Activated naive CD4-positive, alpha-beta T cell treated with anti-CD3 and anti-CD28 coated beads, Interleukin-2, amount 50 U/mL, for 72 hours (primary cell): ENCODE results near the gene TM4SF18. TPM values are rescaled to one million over a fixed set of nuclear protein-coding genes. Genes with fewer than 3 reads are reported as not detected.
A peak's percentile ranks its signal among the peaks of the same experiment; 100 is the strongest.

ENCODE experiments used
- ATAC-seq, 2 donors: fragments of 150-1000 bp; cut with Tn5 transposase; 2 replicates each; pipeline ENCODE4 v1.10.0; 2021; ENCODE audit warnings: mild to moderate bottlenecking in 2 of 2, moderate library complexity in 2 of 2
- DNase-seq, 2 donors: peaks; one replicate each; pipeline ENCODE4 v3.0.0; 2021 to 2022; ENCODE audit warnings: low spot score in 2 of 2
- H3K27ac Mint-ChIP-seq, 2 donors: one replicate each; pipeline ENCODE4 v1.8.0; 2022; ENCODE audit warnings: mild to moderate bottlenecking in 2 of 2, mixed read lengths in 2 of 2
- H3K36me3 Mint-ChIP-seq, 2 donors: one replicate each; pipeline ENCODE4 v1.8.0; 2022; ENCODE audit warnings: mixed read lengths in 2 of 2
- H3K9me3 Mint-ChIP-seq, 2 donors: one replicate each; pipeline ENCODE4 v1.8.0; 2022; ENCODE audit warnings: mixed read lengths in 2 of 2
- total RNA-seq, 2 donors: library from RNA; stranded (reverse); gene quantifications; one replicate each; pipeline ENCODE4 v1.2.3, GENCODE V29; 2022

Gene TM4SF18
- total RNA-seq, 2 donors from 2014 or later: not detected

DNA sequence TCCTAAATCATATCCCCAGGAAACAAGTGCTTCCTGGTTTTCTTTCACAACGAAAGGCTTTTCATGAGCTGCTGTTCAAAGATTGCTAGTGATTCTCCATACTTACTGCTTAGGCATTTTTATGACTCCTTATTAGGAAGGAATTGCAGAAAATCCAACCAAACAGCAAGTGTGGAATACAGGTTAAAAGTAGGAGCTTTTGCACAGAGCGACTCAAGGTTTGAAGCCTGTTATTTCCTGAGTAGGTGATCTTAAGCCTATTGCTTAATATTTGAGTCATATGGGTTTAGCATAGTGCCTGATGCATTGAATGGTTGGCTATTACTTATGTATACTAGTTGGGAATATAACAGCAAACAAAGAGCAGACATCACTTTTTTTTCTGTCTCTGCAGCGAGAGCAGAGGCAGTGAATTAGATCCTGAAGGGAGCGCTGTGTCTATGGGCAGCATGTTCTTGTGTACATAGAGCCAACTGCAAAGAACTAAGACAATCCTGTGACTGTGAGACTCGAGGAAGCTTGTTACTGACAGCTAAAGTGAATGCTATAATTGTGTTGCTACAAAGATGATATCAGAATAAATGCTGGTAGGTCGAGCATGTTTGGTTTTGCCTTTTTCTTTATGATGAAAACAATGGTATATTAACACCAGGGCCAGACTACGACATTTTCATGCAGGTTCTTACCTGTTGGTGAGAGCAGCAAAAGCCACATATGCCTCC, 37.7 kb upstream of the TM4SF18 start:
- Mint-ChIP-seq H3K9me3 (no peaks in the 10 kb centered on the region), H3K27ac (no peak overlapping the region), H3K36me3 (no peaks in the 10 kb centered on the region)
- DNase-seq: no peak
- no peak for ATAC-seq

DNA sequence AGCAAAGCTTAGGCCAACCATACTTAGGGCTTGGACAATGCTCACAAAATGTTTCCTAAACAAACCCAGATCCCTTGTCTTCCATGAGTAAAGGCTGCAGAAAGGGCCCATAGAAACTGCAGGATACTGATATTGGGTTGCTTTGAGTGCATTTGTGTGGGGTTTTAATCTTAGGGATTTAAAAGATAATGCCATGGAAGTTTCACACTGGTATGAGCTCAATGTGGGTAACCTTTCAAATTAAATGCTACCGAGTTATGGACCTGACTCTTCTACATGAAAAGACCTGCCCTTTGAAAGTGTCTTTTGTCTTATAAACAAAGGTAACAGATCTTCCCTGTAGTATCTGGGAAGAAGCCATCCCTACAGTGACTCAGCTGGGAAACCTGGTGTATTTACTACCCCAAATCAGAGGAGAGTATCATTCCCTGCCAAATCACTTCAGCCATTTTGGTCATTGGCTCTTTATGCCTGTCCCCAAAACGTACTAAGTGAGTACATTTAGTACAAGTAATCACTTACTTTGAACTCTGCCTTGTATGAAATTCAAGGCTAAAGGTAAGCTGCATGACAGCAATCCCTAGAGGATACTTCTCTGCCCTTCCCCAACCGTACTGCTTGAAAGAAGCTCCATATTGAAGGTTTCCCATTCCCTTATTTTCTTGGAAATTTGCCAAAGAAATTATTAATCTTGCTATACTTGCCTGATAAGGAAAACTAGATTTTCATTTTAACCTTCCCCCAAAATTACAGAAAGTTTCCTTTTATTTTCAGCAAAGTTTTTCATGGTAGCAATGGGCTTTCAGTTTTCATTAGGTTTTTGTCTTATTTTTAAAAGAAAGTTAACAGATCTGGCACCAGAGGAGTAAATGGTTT, 36.8 kb upstream of the TM4SF18 start:
- DNase-seq (no peak), ATAC-seq (no peak)
- Mint-ChIP-seq H3K9me3 (no peaks in the 10 kb centered on the region), H3K36me3 (no peaks in the 10 kb centered on the region), H3K27ac (no peak overlapping the region)

DNA sequence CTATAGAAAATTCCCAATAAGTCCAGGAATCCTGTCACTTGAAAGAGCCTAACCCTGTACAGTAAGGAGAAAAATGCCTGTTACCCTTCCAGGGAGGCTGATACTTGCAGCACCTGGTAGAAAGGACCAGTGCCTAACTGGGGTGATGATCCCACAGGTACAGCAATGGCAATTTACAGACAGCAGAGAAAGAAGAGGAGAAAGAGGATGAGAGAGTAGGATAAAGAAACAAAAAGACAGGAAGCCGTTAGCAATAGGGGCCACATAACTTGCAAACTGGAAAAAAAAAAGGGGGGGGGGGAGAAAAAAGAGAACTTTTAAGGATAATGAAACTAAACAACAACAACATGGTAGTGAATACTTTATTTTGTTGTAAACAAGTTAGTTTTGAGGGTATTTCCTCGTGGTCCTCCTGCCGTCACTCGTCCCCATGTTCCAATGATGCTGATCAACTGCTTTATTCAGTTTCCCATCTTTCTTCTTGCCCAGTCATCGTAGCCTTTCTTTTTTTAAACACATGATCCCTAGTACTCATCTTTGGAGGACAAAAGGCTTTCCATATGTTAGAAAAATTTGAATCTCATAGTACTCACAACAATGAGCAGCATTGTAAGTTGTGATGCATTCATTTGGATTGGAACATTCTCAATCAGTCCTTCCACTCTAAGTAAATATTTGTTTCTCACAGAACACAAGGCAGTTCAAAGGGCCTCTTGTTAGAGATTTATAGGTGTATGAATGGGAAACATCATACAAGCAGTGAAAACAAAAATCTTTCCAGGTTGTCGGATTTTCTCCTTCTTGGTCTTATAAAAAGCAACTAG, 35.5 kb upstream of the TM4SF18 start:
- DNase-seq (no peak), ATAC-seq (no peak)
- Mint-ChIP-seq H3K27ac (no peak overlapping the region), H3K36me3 (no peaks in the 10 kb centered on the region), H3K9me3 (no peaks in the 10 kb centered on the region)

DNA sequence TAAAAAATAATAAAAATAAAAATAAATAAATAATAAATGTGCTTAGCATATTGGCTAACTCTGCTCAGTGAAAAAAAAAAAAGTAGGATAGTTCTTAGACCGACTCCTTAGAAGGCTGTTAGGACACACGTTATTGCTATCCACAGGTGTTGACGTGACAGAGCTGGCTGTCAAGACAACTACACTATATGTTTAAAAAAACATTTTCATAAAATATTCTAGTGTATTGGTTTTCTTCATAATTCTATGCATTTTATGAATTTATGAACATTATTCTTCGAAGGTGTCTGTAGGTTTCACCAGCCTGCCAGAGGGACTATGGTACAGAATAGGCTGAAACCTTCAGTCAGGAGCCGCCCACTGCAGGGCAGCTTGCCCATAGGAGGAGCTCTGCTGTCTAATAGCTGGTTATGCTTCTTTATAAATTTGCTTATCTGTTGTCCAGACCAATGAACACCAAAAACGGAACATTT, 34.8 kb upstream of the TM4SF18 start:
- ATAC-seq (no peak), DNase-seq (no peak)
- no peaks in the 10 kb centered on the region for H3K36me3 Mint-ChIP-seq
- no peak overlapping the region for H3K27ac Mint-ChIP-seq
- H3K9me3 Mint-ChIP-seq: no peaks in the 10 kb centered on the region

DNA sequence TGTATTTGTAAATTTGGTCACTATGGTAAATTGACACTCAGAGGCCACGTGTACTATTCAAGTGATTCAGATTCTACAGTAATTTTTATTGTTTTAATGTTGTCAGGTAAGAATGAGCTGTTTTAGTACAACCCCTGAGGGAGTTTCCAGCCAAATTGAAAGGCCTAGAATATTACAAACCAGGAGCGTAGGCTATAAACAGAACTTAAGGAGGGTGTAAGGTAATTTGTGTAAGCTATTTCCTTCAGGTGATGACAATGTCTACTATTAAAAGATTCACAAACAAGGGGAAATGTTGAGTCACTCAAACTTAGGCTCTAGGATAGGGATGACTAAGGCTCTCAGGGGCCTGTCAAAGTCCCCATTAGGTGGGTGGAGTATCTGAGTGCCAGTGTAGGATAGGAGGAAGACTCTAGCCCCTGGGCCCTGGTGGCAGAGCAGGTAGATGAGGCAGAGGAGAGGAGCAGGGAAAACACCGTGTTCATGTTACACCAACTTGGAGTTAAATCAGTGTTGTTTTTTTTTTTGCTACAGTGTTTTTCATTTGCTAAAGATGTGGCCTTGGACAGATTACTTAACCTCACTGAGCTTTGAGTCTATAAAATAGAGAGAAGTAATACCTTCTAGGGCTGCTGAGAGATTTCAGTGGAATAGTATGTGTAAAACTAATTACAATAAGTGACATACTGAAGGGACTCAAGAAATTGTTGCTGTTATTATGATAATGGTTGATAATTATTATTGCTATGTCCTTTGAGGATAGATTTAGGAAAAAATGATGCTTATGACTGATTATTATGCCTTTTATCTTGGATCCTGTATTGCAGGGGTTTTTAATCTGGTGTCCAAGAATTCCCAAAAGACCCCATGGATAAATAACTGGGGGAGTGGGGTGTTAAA, 33.8 kb upstream of the TM4SF18 start:
- DNase-seq (peak in 1 of 2 donors; percentile 20), ATAC-seq (peak; percentile 50 to 95)
- no peaks in the 10 kb centered on the region for H3K9me3 Mint-ChIP-seq
- H3K27ac Mint-ChIP-seq: no peak overlapping the region
- no peaks in the 10 kb centered on the region for H3K36me3 Mint-ChIP-seq

DNA sequence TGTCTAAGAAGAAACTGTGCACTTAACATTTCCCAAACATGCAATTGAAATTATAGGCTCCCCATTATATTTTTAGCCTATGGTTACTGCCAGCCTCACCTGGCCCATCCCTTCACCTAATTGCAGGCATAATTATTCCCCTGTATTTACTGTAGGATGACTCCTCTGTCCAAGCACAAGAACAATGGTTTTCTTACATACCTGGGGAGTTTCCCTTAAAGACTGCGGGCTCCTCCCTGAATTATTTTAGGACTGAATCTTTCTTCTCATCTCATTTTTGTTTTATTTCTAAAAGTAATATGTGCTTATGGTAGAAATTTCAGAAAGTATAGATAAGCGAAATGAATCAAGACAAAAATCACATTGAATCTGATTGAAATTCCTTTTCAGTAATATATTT, 32.6 kb upstream of the TM4SF18 start:
- Mint-ChIP-seq H3K36me3 (no peaks in the 10 kb centered on the region), H3K9me3 (no peaks in the 10 kb centered on the region), H3K27ac (no peak overlapping the region)
- no peak for DNase-seq
- no peak for ATAC-seq

DNA sequence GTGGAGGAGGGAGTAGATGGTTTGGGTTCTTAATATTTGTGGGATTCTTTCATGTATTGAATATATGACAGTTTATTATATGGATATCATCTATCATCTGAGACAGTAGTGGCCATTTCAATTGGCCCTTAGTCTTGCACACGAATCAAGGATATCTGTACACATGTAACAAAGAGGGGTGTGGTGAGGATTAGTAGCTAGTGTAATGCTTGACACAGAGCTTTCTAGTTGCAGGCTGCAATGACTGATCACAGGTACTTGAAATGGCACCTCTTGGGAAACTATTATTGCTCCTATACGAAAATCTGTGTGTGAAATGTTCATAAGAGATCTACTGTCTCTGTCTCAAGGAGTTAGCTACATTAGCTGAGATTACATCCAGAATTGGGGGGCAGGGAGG, 31.2 kb upstream of the TM4SF18 start:
- no peak for ATAC-seq
- no peak for DNase-seq
- Mint-ChIP-seq H3K27ac (no peak overlapping the region), H3K36me3 (no peaks in the 10 kb centered on the region), H3K9me3 (no peaks in the 10 kb centered on the region)

DNA sequence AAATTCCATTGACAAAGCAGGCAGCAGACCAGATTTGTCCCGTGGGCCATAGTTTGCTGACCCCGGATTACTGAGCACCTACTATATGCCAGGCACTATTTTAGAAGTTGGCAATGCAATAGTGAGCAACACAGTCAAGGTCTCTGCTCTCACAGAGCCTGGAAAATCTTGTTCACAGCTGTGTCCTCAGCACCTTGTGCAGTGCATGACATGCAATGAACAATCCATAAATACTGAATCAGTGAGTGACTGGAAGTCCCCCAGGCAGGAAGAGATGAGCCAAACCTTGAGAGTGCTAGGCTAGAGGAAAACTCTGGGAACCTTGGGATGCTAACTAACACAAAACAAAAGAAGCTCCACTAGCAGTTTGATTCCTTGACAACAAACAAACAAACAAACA, 29.6 kb upstream of the TM4SF18 start:
- Mint-ChIP-seq H3K27ac (no peak overlapping the region), H3K36me3 (no peaks in the 10 kb centered on the region), H3K9me3 (no peaks in the 10 kb centered on the region)
- DNase-seq (no peak), ATAC-seq (no peak)

DNA sequence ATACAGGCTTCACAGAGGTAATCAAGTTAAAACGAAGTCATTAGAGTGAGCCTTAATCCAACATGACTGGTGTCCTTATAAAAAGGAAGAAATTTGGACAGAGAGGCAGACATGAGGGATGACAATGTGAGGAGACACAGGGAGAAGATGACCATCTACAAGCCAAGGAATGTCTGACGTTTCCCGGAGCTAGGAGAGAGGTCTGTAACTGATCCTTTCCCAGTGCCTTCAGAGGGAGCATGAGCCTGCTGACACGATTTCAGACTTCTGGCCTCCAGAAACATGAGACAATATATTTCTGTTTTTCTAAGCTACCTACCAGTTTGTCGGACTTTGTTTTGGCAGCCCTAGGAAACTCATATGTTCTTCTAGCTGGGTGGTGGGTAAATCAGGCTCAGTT, 28.9 kb upstream of the TM4SF18 start:
- H3K9me3 Mint-ChIP-seq: no peaks in the 10 kb centered on the region
- no peak for ATAC-seq

DNA sequence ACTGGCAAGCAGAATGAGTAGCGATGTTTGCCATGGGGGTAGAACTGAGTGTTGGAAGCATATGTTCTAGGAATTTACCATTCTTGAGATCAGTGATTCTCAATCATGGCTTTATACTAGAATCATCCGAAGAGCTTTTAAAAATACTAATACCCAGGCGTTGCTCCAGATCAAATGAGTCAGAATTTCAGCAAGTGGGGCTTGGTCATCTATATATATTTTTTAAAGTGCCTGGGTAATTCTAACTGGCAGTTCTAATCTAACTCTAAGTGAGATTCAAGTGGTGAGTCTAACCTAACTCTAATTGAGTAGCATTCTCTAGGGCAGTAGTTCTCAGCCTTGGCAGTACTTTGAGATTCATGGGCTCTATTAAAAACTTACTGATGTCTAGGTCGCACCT, 23.2 kb upstream of the TM4SF18 start:
- no peak overlapping the region for H3K27ac Mint-ChIP-seq
- no peak for ATAC-seq

More for the DNA sequence above, 28.9 kb upstream of the TM4SF18 start:
- no peak for DNase-seq
- Mint-ChIP-seq H3K36me3 (no peaks in the 10 kb centered on the region), H3K27ac (no peak overlapping the region)

DNA sequence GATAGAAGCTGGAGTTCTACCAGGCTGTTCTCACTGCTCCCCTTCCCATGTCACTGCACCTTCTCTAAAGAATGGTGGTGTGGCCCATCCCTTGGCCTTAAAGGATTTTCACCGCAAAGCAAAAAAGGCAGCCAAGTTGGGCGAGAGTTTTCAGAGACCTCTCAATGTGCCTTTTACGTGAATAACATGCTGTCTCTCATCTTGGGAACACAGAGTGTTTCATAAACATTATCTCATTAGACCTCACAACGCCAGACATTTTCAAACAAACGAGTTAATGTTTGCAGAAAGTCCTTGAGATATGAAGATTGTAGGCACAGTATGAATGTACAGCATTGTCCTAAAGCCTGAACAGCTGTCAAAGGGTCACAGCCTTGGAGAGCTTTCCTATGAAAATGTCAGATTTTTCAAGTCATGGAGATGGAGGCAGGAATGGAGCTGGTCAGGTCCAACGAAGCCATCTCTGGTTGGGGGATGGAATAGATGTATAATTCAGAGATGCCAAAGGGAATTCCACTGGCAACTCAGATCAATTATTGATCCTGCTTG, 22.7 kb upstream of the TM4SF18 start:
- DNase-seq (no peak), ATAC-seq (no peak)
- H3K9me3 Mint-ChIP-seq: no peaks in the 10 kb centered on the region

More for the DNA sequence above, 23.2 kb upstream of the TM4SF18 start:
- DNase-seq: no peak
- Mint-ChIP-seq H3K9me3 (no peaks in the 10 kb centered on the region), H3K36me3 (no peaks in the 10 kb centered on the region)

DNA sequence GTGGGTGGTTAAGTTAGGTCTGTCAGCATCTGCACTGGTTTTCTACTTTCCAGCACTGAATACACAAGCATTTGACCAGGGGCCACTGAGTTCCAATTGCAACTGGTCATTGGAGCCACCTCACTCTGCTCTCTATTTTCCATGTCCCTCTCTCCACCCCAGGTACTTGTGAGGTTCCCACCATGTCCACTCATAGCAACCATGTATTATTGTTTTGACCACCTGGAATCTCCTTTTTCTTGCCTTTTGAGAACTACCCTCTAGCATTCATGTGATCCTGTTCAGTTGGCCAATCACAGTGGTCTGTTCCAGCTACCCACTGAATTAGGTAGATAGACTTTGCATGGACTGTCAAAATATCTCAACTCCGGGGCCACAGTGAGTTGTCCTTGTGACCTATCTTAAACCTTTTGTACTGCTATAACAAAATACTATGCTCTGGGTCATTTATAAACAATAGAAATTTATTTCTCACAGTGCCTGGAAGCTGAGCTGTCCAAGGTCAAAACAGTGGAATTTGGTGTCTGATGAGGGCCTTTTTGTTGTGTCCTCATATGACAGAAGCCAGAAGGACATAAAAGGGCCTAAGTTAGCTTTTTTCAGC, 20.2 kb upstream of the TM4SF18 start:
- Mint-ChIP-seq H3K9me3 (no peaks in the 10 kb centered on the region), H3K36me3 (no peaks in the 10 kb centered on the region), H3K27ac (no peak overlapping the region)
- DNase-seq (no peak), ATAC-seq (no peak)

More for the DNA sequence above, 22.7 kb upstream of the TM4SF18 start:
- Mint-ChIP-seq H3K36me3 (no peaks in the 10 kb centered on the region), H3K27ac (no peak overlapping the region)

DNA sequence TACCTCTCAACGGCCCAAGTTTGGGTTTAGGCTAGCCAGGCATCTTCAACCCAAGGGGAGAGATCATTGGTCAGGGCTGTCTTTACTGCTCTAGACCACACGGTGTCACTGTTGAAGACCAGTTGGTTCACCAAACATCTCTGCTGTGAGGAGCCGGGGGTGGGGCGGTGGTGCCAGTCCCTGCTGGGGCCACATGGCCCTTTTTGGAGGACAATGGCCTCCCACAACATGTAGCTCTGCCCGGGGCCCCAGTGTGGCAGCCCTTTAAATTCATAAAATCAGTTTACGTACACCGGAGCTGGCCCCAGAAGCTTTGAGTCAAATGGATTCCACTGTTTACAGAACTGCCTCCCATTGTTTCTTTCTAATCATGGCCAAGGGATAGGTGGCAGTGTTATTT, 19.1 kb upstream of the TM4SF18 start:
- Mint-ChIP-seq H3K36me3 (no peaks in the 10 kb centered on the region), H3K27ac (no peak overlapping the region), H3K9me3 (no peaks in the 10 kb centered on the region)
- peak in 1 of 2 donors; percentile 23 for DNase-seq
- ATAC-seq: peak; percentile 45 to 81

DNA sequence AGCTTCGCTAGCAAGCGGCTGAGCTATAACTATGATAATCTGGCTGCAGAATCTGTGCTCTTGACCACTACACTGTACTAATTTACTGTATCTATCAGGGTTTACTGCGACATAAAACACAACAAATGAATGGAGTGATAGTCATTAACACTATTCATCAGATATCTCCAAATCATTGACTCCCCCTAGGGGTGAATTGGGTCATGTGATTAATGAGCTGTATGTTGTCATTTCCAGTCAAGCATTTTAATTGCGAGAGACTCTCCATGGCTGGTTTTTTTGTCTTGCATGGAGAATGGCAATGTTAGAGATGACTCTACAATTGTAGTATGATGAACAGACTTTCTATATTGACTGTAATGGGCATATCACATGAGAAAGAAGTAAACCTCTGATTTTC, 10.5 kb upstream of the TM4SF18 start:
- ATAC-seq: no peak
- Mint-ChIP-seq H3K9me3 (no peaks in the 10 kb centered on the region), H3K27ac (no peak overlapping the region), H3K36me3 (no peaks in the 10 kb centered on the region)
- DNase-seq: no peak
